RPMI8226 (cell line): ENCODE data around the gene CD69.

ENCODE experiments used
- DNase-seq: peaks from one replicate; pipeline ENCODE4 v3.0.0-alpha.2; 2015

Gene CD69

DNA sequence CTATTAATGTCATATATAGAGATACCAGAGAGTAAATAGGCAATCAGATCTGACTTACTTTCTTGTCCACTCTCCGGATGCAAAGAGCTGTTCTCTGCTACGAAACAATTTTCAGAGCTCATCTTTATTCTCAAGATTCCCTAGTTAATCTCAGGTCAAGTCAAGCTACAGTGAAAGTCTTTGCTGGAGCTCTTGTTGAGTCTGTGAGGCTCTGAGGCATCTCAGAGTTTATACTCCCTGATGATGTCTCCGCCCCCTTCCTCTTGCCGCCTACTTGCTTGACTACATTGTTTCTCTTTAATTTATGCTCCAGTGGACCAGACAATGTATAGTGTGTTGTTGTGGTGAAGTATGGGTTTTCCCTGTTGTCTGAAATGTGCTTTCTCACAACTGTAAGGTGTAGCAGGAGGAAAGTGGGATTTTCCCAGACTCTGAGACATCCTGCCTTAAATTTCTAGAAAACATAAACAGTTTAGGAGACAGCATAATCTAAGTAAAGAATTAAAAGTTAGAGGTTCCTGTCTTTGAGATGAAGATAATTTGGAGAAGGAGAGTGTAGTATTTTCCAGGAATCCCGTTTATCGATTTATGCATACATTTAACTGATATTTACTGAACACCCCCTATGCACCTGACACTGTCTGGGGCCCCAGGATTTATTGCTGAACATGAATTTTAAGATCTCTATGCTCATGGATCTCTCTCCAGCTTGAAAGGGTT is at the start of gene CD69:
CD69 (minus strand) TSS at position 203 of the 720 bp plus-strand sequence; CDS start at position 122, 81 bp downstream.
- no peak for DNase-seq

DNA sequence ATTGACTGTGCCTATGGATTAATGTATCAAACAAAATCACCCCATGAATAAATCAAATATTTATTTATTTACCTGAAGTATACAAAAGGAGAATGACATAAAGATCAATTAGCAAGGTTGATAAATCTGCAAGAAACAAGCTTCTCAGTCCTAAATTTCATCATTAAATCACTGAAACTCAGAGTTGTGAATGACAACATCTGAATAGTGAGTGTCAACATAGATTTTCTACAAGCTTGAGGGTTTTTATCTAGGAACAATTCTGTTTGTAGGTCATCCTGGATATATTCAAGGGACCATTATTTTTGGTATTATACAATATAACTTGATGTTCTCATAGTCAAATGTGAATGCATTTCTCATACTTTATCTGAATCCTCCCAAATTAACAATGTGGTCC is 49.2 kb upstream of the CD69 start:
- no peak for DNase-seq

- no peak for DNase-seq
Measured at GRCh38 chr12:9809338-9809737, 48.6 kb upstream of the CD69 start.

DNA sequence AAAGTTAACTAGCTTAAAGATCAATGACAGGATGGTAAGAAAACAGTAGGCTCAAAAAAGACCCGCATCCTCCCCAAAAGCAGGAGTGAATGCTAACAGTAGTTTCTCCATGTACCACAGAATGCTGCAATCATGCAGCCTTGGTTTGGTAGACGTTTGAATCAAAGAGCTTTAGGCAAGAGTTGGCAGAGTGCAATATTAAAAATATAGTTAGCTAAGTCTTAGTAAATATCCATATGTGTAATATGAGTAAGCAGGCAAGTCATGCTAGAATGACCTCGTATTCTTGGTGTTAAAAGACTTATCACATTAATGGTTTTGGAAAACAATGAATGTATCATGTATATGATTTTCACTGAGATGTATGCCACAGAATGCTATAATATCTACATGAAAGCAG is 47.8 kb upstream of the CD69 start:
- DNase-seq, result no peak

GRCh38 chr12:9806714-9807113 is 46.0 kb upstream of the CD69 start:
- no peak for DNase-seq

- no peak for DNase-seq
Measured at GRCh38 chr12:9805883-9806282, 45.2 kb upstream of the CD69 start.

GRCh38 chr12:9799961-9800360 is 39.3 kb upstream of the CD69 start:
- DNase-seq, result no peak

DNA sequence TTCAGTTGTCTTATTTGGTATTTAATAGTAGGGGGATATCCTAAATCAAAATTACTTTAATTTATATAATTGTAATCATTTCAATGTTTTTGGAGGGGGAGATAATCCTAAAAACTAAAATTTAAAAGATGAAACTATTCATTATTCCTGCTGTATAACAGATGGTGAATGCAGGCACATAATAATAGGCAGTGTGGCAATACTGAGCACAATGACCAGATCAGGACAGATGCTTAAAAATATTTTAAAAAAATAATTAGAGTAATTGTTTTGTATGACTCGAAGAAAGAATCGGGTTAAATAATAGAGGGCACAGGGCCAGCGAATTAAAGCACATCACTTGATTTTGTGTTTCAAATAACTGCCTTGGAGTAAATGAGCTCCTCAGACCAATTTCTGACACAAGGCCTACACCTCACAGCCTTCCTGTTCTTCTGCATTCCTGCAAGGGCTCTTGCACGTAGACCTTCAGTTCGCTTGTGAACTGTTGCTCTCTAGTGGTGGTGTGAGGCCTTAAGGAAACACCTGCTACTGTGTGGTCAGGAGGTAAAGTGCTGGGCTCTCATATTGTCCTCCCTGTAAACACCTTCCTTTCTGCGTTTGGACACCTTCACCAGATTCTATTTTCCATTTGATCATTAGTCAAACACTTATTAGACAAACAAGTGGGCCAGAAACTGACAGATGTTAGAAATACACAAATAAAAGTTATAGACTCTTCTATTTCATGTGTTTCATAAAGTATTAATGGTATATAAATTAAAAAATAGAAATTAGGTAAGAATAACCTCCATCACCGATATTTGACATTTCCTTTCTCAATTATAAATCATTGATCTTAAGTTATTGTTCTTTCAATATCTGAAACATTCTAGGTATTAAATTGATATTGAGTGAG is 37.3 kb upstream of the CD69 start:
- DNase-seq, result peak; percentile 85

DNA sequence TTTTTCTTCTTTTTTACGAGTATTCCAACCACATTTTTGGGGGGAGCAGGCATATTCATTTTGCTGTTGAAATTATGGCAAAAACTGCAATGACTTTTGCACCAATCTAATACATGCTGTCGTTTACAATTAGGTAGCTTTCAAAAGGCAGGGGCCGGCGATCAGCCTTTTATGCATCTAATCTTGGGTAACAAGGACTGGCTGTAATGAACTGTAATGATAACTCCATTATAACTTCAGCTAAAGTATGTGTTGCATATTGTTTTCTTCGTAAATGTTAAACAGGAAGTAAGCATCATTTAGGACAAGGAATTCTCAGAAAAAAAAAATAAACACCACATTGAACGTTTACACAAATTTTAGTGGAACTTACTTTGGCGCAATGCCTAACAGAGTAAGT is 36.3 kb upstream of the CD69 start:
- no peak for DNase-seq

GRCh38 chr12:9796346-9796745 is 35.6 kb upstream of the CD69 start:
- no peak for DNase-seq

DNA sequence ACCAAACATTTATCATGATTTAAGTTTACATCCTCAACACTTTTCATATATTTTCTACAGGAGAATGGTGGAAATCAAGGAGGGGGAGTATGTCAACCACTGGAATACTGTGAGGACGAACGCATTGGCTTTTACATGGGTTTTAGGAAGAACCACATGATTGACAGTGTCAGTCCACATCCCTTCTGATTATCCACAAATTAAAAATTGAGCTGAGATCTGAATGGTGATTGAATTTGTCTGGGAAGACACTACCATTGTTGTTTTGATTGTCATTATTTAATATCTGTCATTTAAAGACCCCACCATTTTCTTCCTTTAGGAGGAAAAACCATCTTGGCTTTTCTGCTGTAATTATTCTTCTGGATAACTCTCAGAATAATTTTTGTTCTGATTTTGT is 35.2 kb upstream of the CD69 start:
- no peak for DNase-seq

DNA sequence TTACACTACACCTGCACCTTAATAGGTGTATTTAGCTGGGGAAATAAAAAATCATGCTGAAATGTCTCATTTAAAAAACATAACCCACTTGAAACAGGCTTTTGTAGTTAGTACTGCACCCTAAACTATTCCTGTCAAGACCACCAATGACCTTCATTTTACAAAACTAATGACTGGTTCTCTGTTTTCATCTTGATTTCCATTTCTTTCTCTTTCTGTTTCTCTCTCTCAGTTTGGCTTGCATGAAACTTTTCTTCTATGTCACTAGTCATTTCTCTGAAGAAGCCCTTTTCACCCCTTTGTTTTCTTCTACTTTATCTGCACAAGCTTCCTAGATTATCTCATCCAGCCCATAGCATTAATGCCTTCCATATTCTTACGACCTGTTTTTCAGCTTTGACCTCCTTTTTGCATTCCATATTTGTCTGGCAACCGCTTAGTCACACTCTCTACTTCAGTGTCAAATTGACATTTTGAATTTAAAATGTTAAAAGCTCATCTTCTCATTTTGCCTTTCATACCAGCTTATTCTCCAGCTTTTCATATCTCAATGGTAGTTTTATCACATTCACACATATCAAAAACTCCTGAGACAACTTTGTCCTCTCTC is 33.9 kb upstream of the CD69 start:
- no peak for DNase-seq

GRCh38 chr12:9793779-9794395 is 33.2 kb upstream of the CD69 start:
- no peak for DNase-seq

DNA sequence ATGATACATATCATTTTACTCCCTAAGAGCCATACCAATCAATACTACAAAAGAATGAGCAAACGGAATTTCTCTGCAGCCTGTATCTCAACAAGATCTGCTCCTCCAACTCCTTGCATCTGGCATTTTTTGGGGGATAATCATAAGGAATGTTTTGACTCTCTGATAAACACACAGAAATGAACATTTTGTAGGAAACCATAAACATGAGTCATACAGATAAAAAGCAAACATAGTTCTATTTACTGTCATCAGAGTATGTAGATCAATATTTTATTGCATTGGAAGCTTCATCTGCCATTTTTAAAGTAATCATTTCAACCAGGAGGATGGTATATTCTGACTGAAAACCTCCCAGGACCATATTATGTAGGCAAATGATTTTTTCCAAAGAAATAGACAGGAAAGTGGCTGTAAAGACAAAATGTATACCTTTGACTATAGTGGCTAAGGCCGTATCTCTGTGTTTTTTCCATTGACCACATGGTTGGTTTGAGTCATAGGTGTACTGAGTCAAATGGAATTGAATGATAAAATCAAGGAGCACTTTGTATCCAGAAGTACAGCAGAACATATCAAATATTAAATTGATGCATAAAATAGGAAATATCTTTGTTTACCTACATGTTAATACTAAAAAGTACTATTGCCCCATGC is 32.4 kb upstream of the CD69 start:
- no peak for DNase-seq

- DNase-seq, result no peak
Measured at GRCh38 chr12:9792185-9792900, 31.6 kb upstream of the CD69 start.

- no peak for DNase-seq
Measured at GRCh38 chr12:9786726-9787717, 26.3 kb upstream of the CD69 start.

- no peak for DNase-seq
Measured at GRCh38 chr12:9784816-9785215, 24.1 kb upstream of the CD69 start.

DNA sequence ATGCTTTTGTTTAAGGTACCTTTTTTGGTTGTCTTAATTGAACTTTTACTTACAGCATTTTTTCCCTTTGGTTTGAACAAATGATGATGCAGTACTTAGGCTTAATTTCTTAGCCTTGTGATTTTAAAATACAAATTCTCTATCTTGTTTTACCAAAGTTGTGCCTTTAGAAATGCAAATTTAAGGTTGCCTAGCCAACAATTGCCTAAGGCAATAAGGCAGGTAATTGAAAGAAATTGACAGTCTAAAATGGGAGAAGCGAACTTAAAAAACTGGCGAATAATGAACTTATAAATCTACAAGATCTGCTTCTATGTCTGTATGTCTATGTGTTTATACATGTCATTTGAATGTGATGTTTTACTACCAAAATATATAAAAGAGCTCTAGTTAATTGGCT is 23.6 kb upstream of the CD69 start:
- DNase-seq, result no peak

DNA sequence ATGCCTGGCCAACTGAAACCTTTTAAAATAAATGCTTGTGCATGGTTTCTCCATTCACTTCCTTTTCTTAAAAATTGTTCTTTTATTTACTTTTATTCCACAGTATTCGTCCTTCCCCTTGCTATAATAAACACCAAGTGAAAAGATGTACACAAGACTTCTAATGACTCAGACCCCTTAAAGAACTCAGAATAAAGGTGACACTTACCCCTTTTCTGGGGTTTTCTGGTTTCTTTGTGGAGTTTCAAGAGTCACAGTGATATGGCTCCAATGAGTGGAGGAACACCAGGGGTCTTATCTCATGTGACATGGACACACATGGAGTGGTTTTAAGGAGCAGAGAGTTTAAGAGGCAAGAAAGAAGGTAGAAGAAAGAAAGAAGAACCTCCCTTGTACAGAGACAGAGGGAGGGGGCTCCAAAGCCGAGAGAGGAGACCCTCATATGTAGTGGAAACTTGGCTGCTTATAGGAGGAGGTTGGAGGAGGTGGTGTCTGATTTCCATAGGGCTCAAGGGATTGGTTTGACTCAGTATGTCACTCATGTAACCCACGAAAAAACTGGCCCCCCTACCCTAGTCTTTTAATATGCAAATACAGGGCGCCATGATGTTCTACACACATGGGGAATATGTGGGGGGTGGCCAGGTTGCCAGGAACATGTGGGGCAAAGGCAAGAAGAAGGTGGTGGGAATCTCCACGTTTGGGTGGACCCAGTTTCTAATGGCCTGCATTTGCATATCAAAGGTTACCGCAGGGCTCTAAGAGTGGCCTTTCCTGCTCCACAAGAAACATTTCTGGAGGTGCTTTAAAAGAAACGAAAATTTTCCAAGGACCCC is 22.1 kb upstream of the CD69 start:
- DNase-seq, result no peak

- no peak for DNase-seq
Measured at GRCh38 chr12:9781360-9781759, 20.7 kb upstream of the CD69 start.
